GM12892 (cell line): Measurements from ENCODE around the gene TSGA10IP.

ENCODE experiments used
- DNase-seq: peaks from one replicate; pipeline ENCODE4 v3.0.0; 2011; ENCODE audit not compliant: insufficient read length
- FAIRE-seq: peaks from 2 replicates; lab custom pipeline; 2011; peaks lifted over from hg19 to GRCh38; lab: Jason Lieb, UNC
- POLR2A ChIP-seq: IDR thresholded peaks from 2 replicates; pipeline ENCODE4 v1.6.1; 2011; ENCODE audit warnings: low read depth, low read length, control low read depth
- POLR2AphosphoS5 ChIP-seq: IDR thresholded peaks from 2 replicates; pipeline ENCODE4 v1.6.1; 2011; ENCODE audit warnings: low read depth, low read length, control low read depth
- TAF1 ChIP-seq: IDR thresholded peaks from 2 replicates; pipeline ENCODE4 v1.6.1; 2011; ENCODE audit warnings: low read depth, mild to moderate bottlenecking, control low read depth, low read length, borderline replicate concordance

The TSGA10IP gene

GRCh38 chr11:65907878-65908277 is 37.4 kb upstream of the TSGA10IP start:
- TF ChIP-seq TAF1 (no peak), POLR2AphosphoS5 (no peak), POLR2A (no peak)
- no peak for FAIRE-seq
- no peak for DNase-seq

- DNase-seq (no peak), FAIRE-seq (no peak)
- no peak for TF ChIP-seq TAF1
- TF ChIP-seq POLR2A: no peak
- TF ChIP-seq POLR2AphosphoS5: no peak
Measured at GRCh38 chr11:65911682-65912568, 33.4 kb upstream of the TSGA10IP start.

GRCh38 chr11:65912845-65913244 is 32.4 kb upstream of the TSGA10IP start:
- no peak for DNase-seq
- peak; percentile 17 for FAIRE-seq
- TF ChIP-seq POLR2A (no peak), POLR2AphosphoS5 (no peak), TAF1 (no peak)

GRCh38 chr11:65915101-65915820 is 30.0 kb upstream of the TSGA10IP start:
- FAIRE-seq: no peak
- no peak for DNase-seq
- TF ChIP-seq POLR2A: no peak
- TF ChIP-seq POLR2AphosphoS5: no peak
- no peak for TF ChIP-seq TAF1

- FAIRE-seq (no peak), DNase-seq (no peak)
- TF ChIP-seq TAF1 (no peak), POLR2A (no peak), POLR2AphosphoS5 (no peak)
Measured at GRCh38 chr11:65915821-65916251, 29.4 kb upstream of the TSGA10IP start.

GRCh38 chr11:65916391-65916790 is 28.9 kb upstream of the TSGA10IP start:
- no peak for FAIRE-seq
- no peak for TF ChIP-seq POLR2A
- TF ChIP-seq TAF1: no peak
- TF ChIP-seq POLR2AphosphoS5: no peak
- no peak for DNase-seq

GRCh38 chr11:65917077-65917433 is 28.2 kb upstream of the TSGA10IP start:
- TF ChIP-seq POLR2AphosphoS5: no peak
- no peak for TF ChIP-seq TAF1
- TF ChIP-seq POLR2A: no peak
- DNase-seq (no peak), FAIRE-seq (no peak)

- DNase-seq (no peak), FAIRE-seq (peak; percentile 63)
- TF ChIP-seq TAF1 (no peak), POLR2AphosphoS5 (no peak), POLR2A (no peak)
Measured at GRCh38 chr11:65917434-65918210, 27.7 kb upstream of the TSGA10IP start.

- no peak for DNase-seq
- peak; percentile 96 for FAIRE-seq
- TF ChIP-seq POLR2A: peak; percentile 46; the same call in 1 of the 2 replicates
- peak; percentile 22; the same call in 1 of the 2 replicates for TF ChIP-seq TAF1
- no peak for TF ChIP-seq POLR2AphosphoS5
Measured at GRCh38 chr11:65918211-65919140, 26.8 kb upstream of the TSGA10IP start, which contains the start of gene C11orf68. C11orf68 (minus strand) TSS chr11:65919062; CDS start chr11:65919031, 31 bp downstream.

- peak; percentile 46; the same call in 1 of the 2 replicates for TF ChIP-seq POLR2A
- no peak for TF ChIP-seq TAF1
- FAIRE-seq: no peak
- peak; percentile 97 for DNase-seq
Measured at GRCh38 chr11:65919141-65919572, 26.1 kb upstream of the TSGA10IP start, which contains the start of gene DRAP1. DRAP1 (plus strand) TSS chr11:65919426; CDS start chr11:65919502, 76 bp downstream.
